NCI-H748 (cell line): ENCODE data around the gene CDH4.
A peak's percentile ranks its signal among the peaks of the same experiment; 100 is the strongest.

ENCODE experiments used
- DNase-seq: peaks from one replicate; lab custom pipeline; 2025; ENCODE audit not compliant: unreplicated experiment; lab: John Stamatoyannopoulos, UW

Gene CDH4

DNA sequence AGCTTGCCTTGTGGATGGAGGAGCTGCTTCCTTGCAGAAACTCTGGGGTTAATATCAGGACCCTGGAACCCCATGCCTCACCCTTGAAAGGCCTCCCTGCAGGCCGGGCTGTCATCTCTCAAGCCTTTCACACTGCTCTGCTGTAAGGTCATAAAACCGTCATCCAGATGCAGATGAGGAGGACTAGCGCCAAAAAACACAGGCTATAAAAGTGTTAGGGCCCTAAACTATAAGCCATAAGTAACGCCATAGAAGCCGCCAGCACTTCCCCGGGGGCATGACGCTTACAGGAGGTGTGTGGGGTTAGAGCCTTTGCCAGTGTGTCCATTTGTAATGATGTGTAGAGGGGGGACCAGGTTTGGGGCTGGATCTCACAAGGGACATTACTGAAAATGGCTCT, 47.6 kb downstream of the CDH4 start:
- DNase-seq = peak; percentile 24

DNA sequence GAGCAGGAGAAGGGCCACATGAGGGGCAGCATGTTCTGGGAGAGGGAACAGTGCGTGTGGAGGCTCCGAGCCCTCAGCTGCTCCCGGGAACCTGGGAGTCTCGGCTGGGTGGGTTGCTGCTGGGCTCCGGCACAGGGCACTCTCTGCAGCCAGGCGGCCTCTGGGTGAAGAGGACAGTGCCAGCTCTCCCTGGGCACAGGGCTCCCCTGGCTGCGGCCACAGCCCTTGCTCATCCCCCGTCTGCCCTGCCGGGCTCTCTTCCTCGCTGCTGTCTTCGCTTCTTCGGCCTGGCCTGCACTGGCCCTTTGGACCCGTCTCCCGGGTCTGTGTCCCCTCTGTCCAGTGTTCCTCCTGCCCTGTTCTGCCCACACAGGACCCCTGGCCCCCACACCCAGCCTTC, 48.2 kb downstream of the CDH4 start:
- DNase-seq = no peak

DNA sequence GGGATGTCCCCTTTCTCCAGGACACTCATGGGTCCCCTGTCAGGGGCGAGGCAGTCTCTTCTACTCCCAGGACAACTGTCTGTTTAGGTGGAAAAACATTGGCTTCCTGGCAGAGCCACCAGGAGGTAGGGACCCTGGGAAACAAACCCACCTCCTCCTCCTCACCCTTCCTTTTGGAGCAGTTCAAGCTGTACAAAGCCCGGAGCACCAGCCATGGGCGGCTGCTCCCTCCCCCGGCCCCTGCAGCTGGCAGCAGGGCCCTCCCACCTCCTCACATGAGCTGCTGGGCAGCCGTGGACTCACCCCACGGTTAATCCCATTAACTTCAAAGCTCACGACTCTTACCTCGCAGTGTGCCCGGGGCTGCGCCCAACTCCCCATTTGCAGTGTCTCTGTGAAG, 48.6 kb downstream of the CDH4 start:
- no peak for DNase-seq

DNA sequence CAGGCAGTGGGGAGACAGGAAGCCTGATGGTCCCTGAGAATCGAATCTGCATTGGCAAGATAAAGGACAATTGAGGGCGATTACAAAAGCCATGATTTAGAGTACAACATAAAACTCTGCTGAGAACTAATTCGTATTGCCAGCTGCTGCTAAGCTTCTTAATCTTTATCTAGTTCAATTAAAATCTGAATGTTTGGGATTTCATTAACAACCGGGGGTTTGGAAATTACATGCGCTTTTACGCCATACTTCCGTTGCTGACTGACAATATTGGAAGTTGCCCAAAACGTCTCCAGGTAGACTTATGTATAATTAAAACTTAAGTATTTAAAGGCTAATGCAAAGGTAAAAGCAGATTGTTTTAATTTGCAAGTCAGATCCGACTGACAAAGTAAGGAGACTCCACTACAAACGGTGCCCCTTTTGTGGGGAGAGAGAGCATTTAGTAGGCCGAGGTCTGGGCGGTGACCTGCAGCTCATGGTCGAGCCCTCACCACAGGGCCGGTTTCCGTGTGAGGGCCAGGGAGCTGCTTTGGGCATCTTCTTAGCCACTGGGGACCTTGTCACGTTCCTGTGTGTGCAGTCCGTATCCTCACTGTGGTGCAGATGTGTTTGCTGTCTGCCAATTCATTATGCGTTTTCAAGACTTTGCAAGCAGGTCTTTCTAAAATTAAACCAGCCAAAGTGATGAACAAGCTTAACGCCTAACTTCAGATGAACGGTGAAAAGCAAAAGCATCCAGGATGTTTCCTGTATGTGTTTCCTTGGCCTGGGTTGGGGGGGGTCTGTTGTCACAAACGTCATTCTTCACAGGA, 49.9 kb downstream of the CDH4 start:
- DNase-seq = no peak

DNA sequence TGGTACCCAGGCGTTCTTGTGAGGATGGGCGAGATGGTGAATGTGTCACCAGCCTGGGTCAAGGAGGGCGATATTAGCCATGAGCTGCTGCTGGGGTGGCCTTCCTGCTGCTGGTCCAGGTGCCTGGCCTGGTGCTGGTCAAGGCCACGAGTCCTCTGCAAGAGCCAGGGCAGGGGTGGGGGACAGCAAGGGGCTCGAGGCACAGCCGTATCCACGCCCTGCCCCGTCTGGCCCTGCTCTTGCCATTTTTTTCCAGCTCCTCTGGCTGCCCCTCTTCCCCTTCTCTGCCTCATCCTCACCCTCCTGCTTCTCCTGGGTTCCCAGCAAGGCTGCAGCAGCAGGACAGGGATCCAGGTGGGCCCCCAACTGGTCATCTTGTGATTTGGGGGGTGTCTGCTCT, 51.2 kb downstream of the CDH4 start:
- no peak for DNase-seq

DNA sequence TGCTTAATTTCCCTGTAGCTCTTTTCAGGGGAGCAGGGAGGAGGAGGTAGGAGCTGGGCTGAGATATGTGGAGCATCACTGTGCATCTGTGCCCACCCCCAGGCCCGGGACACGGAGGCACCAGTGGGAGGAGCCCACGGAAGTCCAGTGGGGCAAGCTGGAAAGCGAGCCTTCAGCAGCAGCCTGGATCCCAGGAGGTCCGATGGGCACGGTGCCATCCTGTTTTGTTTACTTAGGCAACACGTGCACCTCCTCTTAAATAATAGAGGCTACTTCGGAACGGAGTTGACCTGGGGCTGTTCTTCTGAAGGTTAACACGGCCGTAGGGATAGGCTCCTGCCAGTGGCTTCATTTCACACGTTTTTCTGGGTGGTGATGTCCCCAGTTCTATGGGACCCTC, 51.6 kb downstream of the CDH4 start:
- peak; percentile 74 for DNase-seq

DNA sequence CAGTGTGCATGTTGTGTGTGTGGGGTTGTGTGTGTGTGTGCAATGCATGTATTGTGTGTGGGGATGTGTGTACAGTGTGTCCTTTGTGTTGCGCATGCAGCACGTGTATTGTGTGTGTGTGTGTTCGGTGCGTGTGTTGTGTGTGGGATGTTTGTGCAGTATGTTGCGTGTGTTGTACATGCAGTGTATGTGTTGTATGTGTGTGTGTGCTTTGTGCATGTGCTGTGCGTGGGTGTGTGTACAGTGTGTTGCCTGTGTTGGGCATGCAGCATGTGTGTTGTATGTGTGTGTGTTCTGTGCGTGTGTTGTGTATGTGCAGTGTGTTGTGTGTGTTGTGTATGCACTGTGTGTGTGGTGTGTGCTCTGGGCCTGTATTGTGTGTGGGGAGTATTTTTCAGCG, 52.7 kb downstream of the CDH4 start:
- DNase-seq = no peak

DNA sequence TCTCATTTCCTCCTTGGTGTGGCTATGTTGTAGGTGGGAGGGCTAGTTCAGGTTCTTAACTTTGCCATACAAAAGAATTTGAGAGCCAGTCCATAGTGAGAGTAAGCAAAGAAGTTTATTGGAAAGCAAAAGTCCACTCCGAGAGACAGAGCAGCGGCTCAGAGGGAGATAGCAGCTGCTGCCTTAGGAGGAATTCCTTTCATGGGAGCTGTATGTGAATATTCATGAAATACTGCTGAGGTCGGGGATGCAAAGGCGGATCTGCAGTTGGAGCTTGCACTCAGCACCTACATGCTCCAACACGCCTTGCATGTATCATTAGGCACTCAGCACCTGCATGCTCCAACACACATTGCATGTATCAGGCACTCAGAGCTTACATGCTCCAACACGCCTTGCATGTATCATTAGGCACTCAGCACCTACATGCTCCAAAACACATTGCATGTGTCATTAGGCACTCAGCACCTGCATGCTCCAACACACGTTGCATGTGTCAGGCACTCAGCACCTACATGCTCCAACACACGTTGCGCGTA, 54.9 kb downstream of the CDH4 start:
- no peak for DNase-seq

DNA sequence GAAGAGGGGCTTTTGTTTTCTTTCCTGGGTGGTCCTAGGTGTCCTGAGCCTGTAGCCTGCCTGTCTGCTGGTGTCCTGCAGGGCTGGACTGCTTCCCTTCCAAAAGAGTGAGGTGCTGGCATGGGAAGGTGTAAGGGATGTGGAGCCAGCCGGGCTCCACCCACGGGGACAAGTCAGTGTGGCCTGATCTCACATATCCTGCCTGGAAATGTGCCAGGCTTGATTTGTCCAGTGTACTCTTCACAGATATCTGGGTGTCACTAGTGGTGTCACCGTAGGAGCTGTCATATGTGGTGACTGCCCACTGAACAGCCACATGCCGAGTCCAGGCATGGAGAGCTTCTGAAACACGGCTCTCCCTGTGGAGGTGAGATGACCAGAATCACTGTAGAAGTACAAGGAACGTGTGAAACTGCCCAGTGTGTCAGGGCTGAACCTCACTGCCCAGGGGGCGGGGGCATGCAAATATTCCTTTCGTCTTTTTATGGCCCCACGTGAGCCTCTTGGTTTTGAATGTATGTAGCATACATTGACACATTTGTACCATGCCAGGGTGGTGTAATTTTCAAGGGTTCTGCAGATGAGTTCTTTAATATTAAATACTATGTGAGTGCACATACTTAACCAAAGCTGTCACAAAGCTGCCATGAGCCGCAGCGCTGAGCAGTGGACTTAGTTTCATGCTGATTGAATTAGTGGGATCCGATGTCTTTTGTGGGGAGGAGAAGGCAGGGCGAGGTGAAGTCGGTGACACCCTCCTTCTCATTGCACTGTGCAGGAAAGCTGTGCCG, 55.8 kb downstream of the CDH4 start:
- DNase-seq = peak; percentile 10

DNA sequence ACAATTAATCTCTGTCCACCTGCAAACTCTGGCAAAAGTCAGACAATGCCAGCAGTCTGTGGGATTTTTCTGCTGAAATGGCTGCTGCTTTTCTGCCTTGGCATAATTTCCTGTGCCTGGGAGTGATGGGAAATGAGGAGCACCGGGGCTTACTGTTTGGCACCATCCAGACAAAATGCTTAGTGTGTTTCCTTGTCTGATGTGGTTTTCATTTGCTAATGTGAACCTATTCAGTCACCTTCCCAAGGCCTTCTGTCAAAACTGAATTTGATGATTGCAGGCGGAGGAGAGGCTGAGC, 56.4 kb downstream of the CDH4 start:
- no peak for DNase-seq

DNA sequence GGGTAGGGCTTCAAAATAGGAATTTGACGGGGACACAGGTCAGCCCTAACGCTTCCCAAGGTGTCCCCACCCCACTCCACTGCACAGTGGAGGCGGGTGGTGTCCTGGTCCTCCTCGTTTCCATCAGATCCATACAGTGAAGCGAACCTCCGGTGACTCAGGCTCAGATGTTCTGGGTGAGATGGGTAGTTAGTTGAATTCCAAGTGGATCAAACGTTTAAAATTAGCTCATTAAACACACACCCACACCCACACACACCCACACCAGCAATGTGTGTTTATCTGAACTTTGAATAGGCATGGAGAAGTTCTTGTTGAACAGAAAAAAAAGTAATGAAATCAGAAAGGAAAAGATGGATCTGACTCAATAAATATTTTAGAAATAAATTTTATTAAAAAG, 58.9 kb downstream of the CDH4 start:
- DNase-seq = no peak

DNA sequence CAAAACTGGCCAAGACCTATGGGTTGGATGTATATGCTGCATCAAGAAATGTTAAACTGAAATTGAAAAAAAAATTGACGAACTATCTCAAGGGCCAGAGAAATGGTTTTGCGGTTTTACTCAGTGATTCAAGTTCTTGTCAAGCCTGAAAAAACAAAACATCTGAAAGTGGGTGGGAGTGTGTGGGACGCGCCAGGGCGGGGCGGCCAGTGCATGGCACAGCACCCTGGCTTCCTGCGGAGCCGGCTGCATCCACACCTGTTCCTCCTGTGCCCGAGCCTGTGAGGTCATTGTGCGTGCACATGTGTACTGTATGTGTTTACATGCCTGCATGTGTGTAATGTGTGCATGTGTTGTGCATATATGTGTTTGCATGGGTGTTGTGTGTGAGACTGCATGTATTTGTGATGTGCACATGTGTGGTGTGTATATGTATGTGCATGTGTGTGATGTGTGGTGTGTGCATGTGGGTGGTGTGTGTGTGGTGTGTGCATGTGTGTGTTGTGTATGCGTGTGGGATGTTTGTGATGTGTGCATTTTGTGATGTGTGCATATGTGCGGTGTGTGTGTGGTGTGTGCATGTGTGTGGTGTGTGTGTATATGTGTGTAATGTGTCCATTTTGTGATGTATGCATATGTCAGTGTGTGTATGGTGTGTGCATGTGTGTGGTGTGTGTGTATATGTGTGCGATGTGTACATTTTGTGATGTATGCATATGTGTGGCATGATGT, 59.8 kb downstream of the CDH4 start:
- no peak for DNase-seq

DNA sequence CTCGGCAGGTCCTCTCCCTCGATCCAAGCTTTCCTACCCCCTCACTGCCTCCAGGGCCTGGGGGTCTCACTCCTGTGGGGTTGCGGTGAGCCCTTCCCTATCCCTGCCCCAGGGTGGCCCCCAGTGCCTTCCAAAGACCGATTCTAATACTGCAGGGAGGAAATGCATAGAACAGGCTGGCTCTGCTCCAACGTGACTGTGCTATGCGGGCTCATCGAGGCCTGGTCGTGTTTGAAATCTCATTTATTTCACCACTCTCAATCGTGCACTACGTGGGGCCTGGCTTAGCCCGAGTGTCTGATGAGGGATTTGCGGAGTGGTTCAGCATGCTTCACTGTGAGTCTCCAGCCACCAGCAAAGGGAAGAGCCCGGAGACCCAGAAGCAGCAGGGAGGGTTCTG, 60.9 kb downstream of the CDH4 start:
- DNase-seq = no peak

DNA sequence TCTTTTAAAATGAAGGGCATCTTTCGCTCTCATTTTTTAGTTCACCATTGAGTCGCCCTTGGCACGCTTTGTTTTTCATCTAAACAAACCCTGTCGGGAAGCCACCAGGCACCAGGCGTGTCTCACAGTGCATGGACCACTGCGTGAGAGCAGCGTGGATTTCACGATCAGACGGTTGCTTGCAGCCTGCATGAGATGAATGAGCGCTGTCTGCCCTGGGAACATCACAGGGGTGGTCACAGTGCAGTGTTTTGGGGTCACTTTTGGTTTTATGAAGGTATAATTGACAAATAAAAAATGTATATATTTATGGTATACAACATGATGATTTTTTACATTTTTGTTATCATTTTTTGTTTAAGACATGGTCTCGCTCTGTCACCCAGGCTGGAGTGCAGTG, 61.3 kb downstream of the CDH4 start:
- no peak for DNase-seq

DNA sequence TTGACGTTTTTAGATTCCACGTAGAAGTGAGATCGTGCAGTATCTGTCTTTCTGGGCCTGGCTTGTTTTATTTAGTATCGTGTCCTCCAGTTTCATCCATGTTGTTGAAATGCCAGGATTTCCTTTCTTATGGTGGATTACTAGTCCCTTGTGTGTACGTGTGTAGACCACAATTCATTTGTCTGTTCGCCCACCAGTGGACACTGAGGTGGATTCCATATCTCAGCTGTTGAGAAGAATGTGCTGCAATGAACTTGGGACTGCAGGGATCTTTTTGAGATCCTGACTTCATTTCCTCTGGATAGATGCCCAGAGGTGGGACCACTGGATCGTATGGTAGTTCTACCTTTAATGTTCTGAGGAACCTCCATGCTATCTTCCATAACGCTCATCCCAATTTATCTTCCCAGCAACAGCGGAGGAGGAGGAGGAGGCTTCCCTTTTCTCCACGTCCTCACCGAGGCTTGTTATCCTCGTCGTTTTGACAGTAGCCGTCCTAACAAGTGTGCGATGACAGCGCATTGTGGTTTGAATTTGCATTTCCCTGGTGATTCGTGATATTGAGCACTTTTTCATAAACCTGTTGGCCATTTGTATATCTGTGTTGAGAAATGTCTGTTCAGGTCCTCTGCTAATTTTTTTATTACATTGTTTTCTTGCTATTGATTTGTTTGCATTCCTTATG, 62.4 kb downstream of the CDH4 start:
- DNase-seq = no peak

DNA sequence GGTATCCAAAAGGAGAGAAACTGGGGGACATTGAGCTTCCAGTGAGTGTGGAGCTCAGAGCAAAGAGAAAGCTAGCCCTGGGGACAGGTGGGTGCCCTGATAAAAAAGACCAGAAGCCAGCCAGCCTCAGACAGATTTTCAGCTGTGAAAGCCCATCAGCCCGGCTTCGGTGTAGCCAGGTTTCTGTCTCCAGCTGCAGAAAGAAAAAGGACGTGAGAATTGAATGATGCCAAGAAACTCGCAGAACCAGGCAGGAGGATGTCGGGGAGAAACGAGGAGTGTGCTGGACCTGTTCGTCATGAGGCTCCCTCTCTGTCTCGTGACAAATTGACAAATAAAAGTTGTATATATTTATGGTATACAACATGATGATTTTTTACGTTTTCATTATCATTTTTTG, 63.3 kb downstream of the CDH4 start:
- DNase-seq = no peak

DNA sequence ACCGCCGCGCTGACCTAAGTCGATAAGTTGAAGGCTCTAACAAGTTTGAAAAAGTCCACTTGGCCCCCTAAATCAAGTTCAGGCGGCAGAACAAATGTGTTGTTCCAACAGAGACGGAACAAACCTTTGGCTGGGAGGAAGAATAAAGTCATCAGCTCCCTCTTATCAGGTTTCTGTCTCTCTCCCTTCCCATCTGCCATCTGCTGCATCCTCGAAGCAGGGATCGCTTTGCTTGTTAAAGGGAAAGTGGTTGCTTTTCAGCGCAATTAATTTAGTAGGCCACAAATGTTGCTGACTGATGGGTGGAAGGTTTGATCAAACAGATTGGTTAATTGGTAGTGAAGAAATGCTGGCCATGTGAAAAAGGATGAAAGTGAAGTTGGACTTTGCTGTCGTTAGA, 64.3 kb downstream of the CDH4 start:
- no peak for DNase-seq

DNA sequence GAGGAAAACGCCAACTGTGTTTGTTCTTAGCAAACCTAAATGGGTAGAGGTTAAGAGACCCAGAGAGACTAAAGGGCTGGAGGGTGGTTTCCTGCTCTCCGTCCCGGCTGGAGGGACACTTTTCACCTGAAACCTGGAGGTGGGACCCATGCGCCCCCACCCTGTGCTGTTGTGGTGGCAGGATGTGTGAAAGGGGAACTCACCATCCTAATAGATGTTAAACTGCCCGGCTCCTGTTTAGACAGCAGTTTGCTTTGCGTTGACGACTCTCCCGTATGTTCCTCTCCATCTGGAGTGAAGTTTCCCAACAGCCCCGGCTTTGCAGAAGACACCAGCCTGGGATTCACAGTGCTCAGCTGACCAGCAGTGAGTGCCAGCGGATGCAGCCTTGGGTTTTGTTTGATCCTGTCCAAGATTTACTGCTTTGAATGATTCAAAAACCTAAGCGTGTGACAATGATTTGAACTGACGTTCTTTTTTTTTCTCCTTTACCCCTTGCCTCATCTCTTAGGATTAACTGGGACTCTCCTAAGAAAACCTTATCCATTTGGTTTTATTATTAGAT, 66.0 kb downstream of the CDH4 start:
- DNase-seq = peak; percentile 7

DNA sequence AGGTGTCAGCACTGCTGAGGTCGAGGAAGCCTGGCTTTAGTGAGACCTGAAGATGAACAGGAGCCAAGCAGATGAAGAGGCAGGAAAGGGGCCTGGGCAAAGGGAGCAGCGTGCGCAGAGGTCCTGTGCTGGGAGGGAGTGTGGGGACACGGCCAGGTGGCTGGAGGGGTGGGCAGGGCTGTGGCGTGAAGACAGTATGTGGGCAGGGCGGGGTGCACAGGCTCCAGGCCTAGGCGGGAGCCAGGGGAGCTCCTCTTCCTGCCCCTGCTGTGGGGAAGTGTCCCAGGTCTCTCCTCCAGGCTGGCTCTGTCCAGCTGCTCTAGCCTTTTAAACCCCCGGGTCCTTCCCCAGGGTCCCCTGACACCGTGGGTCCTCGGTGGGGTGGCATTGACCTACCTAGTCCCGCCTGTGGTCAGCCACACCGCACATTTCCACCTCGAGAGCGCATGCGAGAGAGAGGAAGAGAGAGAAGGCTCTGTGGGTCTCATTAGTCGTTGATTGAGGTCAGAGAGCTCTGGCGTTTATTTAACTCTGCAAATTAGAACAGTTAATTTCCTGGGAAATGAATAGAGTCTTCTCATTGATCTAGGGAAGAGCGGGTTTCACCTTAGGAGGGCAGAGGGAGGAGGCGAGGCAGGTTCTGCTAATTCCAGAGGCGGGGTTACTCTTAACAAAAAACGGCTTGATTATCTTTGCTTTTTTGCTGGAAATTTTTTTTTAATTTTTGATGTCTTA, 68.8 kb downstream of the CDH4 start:
- DNase-seq = peak; percentile 45

DNA sequence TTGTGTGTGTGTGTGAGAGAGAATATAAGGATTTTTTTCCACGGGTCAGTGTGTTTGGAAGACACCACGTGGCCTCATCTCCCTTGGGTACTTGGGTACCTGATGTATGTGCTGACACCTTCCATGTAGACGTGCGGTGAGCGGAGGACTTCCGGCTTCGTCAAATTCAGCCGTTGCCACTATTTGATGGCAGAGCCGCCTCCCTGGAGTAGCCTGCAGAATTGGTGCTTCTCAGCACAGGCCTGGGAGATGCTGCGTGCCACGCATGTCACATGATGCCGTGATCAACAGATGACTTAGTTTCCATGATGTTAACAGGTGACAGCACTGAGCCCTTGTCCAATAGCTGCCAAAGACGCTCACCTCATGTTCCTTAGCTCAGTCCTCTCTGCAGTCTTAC, 69.4 kb downstream of the CDH4 start:
- DNase-seq = peak; percentile 21
